Ovary (tissue), 3 donors: ENCODE measurements around the gene RPL3.

ENCODE experiments used
- EP300 ChIP-seq: sonication (generic); formaldehyde crosslinking; IDR thresholded peaks from one replicate; pipeline ENCODE4 v1.6.1; 2017; ENCODE audit warnings: antibody characterized with exemption
- POLR2A ChIP-seq: fragments of 450-650 bp; IDR thresholded peaks from one replicate; pipeline ENCODE4 v1.6.1; 2017; ENCODE audit warnings: antibody characterized with exemption, mild to moderate bottlenecking, moderate library complexity
- TF ChIP-seq, protein P1 (sequence below), 3 donors: fragments of 450-650 bp in 2 of 3; fragments of 200-600 bp in 1 of 3; IDR thresholded peaks; one replicate each; pipeline versions ENCODE4 v1.5.1 to v1.8.0; 2016 to 2022; ENCODE audit warnings: antibody characterized with exemption in 3 of 3, mild to moderate bottlenecking in 1 of 3
- donor health status: DM: no; HTN: no; CAD: no.

- no peak for TF ChIP-seq EP300
- TF ChIP-seq, protein P1, sequence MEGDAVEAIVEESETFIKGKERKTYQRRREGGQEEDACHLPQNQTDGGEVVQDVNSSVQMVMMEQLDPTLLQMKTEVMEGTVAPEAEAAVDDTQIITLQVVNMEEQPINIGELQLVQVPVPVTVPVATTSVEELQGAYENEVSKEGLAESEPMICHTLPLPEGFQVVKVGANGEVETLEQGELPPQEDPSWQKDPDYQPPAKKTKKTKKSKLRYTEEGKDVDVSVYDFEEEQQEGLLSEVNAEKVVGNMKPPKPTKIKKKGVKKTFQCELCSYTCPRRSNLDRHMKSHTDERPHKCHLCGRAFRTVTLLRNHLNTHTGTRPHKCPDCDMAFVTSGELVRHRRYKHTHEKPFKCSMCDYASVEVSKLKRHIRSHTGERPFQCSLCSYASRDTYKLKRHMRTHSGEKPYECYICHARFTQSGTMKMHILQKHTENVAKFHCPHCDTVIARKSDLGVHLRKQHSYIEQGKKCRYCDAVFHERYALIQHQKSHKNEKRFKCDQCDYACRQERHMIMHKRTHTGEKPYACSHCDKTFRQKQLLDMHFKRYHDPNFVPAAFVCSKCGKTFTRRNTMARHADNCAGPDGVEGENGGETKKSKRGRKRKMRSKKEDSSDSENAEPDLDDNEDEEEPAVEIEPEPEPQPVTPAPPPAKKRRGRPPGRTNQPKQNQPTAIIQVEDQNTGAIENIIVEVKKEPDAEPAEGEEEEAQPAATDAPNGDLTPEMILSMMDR (IDR thresholded peaks at IDR 0.05): no peak
- TF ChIP-seq POLR2A: no peak
Measured at GRCh38 chr22:39269095-39269790, 50.2 kb downstream of the RPL3 start.
